Heart left ventricle (tissue), 13 donors: ENCODE measurements around the gene MICALL2.

Experiments
- CTCF ChIP-seq, 12 donors: fragments of 200-600 bp; sonication (generic) in 4 of 12; IDR thresholded peaks; one replicate each; pipeline versions ENCODE4 v1.5.0 to v1.8.0; 2018 to 2022; ENCODE audit warnings: antibody characterized with exemption in 12 of 12, mild to moderate bottlenecking in 5 of 12
- POLR2A ChIP-seq, 2 donors: fragments of 450-650 bp; IDR thresholded peaks; one replicate each; pipeline ENCODE4 v1.6.1; 2017; ENCODE audit warnings: antibody characterized with exemption in 2 of 2, mild to moderate bottlenecking in 2 of 2, moderate library complexity in 2 of 2
- donor health status: ischemic (EF 13 %, LVEDD 7.1; RV severe dilation, severe dysfunction).
- donor health status: DM: no; HTN: yes; CAD: no.
- donor health status: DM: no; HTN: no; CAD: no.
- donor health status: ischemic (EF 25% LVEDD 6.9; RV normal size, moderate dysfunction).
- donor health status: ischemic (EF 25% LVEDD 5.7; RV mildly dilated, moderate dysfunction).
- donor health status: ischemic (EF 35%, LVEDD 5.7; RV mildly dilated, moderate dysfunction).
- donor health status: nonischemic (EF 11% LVEDD 7.7; RV severe dilation, severe dysfunction).
- donor health status: DM: yes; HTN: yes; CAD: no.
- donor health status: PGD.
- donor health status: ischemic (EF 29% LVEDD 5.4; RV normal size, mild dysfunction).
- donor health status: nonischemic (EF 23%, LVEDD 6.1; RV moderate dilation, normal function).

- no peak for TF ChIP-seq POLR2A (IDR thresholded peaks at IDR 0.05)
- TF ChIP-seq CTCF (IDR thresholded peaks at IDR 0.05), result peak; percentile 57 to 86 (median 72)
Observed at GRCh38 chr7:1412322-1413261, 46.7 kb downstream of the MICALL2 start.
